NK-92 (cell line): ENCODE results near the gene GLTP.
"Not testable (repeated sequence)": the region's sequence is repeated elsewhere in the genome, so short reads cannot be mapped to it uniquely, and the experiment has no call there.

ENCODE experiments used
- DNase-seq: peaks from one replicate; lab custom pipeline; 2025; ENCODE audit not compliant: unreplicated experiment; lab: John Stamatoyannopoulos, UW

GLTP gene

DNA sequence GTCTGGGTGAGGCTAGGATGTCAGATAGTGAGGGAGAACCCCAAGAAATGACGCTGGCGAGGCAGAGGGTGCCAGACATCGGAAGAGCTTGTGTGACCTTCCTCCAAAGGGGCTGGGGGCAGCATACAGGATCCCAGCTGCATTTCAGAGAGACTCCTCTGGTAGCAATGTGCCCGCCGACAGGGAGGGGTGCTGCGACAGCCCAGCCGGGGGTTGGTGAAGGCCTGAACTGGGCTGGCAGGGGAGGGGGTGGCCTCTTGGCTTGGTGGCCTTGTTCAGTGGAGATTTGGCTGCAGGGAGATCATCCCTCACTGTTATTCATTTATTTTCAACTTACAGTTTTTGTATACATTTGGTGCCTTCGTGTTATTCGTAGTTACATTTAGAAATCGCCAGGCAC lies 25.0 kb upstream of the GLTP start:
- no peak for DNase-seq

DNA sequence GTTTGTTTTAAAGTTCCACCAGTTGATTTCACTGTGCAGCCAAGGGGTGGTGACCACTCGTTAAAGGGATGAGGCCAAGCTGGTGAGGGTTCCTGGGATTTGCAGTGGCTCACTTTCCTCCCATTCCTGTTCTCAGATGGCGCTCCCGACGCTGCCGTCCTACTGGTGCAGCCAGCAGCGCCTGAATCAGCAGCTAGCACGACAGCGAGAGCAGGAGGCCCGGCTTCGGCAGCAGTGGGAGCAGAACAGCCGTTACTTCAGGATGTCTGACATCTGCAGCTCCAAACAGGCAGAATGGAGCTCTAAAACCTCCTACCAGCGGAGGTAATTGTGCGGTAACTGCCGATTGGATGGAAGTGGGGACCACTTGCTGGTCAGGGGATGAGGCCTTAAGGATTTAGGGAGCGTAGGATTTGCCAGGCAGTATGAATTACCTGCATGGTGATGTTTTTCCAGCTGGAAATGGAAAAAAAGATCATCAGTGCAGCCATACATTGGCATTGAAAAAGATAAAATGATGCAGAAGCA lies 22.6 kb upstream of the GLTP start:
- no peak for DNase-seq

DNA sequence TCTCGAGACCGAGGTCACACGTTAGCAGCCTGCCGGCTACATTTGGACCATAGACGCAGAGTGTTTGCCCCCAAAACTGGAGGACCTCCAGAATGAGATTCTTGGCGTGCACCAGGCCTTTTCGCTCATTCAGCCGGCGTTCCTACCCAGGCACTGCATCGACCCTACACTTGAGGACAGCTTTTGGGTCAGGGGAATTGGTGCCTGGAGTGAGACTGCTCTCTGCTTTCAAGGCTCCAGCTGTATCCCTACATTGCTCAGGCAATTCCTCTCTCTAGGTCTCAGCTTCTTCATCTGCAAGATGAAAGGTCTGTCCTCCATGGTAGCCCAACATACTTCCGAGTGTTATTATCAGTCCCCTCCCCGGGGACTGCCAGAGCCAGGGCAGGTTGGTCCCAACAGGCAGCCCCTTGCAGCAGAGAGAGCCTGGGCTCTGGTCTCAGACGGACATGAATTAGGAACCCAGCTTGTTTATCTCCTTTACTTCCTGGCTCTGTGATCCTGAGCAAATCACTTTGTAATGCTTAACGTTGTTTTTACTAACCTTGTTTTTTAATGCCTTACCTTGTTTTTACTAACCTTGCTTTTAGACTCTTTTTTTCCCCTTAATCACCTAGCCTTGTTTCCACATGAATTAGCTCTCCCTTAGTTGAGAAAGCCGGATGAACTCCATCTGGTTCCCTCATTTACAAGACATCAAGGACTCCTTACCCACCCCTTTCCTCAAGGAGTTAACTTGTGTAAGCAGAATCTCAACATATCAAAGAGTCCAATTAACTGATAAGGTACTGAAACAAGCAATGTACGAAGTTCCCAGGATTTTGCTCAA lies 20.6 kb upstream of the GLTP start:
- no peak for DNase-seq

DNA sequence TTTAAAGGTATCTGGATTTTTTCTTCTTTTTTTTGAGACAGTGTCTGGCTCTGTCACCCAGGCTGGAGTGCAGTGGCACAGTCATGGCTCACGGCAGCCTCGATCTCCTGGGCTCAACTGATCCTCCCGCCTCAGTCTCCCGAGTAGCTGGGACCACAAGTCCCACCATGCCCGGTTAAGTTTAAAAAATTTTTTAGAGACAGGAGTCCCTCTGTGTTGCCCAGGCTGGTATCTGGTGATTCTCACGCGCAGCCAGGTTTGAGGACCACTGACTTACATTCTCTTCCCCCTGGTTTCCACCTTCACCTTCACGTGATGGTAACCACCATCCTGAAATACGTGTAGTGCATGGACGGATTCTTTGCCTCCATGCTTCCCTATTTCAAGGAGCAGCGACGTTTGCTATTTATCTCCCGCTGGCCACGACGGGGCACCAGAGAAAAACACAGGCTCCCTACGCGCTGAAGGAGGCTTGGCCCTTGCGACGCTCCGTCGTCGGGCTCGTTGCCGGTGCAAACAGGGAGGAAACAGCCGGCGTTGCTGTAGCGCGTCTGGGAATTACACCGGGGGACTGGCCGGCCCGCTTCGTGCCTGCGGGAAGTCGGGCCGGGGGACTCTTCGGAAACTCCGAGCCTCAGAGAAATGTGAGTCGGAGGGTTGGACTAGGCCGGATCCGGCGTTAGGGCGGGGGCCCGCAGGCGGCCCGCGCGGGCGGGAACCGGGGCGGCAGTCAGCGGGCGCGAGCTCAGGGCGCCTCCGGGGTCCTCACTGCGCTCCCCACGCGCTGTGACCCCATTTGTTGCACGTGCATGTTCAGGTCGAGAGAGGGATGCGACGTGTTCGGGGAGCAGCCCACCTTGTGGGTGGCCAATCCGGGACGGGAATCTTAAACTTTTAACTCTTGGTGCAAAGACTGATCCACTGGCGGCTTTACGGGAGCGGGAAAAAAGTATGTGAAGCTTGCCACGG lies 19.7 kb upstream of the GLTP start, which contains the start of gene TCHP:
TSS of gene TCHP (plus strand) at position 492 of the 969 bp plus-strand sequence. CDS start 2,753 bp downstream, outside the sequence.
- DNase-seq: no peak

DNA sequence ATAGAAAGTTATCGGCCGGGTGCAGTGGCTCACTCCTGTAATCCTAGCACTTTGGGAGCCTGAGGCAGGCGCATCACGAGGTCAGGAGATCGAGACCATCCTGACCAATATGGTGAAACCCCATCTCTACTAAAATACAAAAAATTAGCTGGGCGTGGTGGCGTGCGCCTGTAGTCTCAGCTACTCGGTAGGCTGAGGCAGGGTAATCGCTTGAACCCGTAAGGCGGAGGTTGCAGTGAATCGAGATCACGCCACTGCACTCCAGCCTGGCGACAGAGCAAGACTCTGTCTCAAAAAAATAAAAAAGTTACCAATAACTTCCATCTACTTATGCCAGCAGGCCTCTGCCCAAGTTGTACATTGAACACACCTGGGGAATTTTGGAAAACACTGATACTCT lies 19.0 kb upstream of the GLTP start:
- not testable (repeated sequence) for DNase-seq

DNA sequence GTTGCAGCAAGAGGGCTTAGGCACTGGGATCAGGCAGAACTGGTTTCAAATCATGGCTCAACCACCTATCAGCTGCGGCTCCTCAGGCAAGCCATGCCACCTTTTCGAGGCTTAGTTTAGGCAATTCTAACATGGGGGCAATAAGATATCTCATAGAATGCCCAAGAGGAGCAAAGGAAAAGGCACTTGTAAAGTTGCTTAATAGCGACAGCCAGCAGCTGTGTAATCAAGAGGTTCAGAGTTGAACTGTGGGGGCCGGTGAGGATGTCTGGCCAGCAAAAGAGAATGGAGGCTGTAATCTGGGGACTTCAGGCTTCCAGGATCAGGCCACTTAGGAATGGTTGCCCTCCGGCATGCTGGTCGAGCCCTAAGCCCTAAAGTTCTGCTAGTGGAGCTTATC lies 16.7 kb upstream of the GLTP start:
- no peak for DNase-seq

DNA sequence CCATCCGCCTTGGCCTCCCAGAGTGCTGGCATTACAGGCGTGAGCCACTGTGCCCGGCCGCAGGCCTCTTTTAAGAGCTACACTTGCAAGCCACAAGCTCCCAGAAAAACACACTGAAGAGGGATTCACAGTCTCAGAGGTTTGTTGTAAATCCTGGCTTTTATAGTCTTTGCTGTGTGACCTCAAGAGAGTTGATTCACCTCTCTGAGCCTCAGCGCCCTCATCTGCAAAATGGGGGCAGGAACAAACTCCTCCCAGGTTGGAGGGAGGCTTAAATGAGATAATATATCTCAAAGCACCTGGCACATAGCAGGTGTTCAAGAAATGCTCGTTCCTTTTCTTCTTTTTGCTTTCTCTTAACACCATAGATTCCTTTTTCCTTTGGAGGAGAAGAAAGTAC lies 15.8 kb upstream of the GLTP start:
- no peak for DNase-seq

DNA sequence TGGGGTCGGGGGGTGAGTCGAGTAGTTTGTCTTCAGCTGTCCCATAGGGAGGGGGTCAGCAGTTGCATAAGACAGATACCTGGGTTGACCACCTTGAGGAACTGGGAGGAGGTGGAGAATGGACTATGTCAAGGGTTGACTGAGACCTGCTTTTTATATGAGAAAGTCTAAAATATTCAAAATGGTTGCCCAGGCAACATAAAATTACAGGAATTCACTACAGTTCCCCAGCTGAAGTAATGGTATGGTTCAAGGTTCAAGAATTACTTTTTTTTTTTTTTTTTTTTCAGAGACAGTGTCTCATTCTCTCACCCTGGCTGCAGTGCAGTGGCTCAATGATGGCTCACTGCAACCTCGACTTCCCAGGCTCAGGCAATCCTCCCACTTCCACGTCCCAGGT lies 14.6 kb upstream of the GLTP start:
- no peak for DNase-seq

DNA sequence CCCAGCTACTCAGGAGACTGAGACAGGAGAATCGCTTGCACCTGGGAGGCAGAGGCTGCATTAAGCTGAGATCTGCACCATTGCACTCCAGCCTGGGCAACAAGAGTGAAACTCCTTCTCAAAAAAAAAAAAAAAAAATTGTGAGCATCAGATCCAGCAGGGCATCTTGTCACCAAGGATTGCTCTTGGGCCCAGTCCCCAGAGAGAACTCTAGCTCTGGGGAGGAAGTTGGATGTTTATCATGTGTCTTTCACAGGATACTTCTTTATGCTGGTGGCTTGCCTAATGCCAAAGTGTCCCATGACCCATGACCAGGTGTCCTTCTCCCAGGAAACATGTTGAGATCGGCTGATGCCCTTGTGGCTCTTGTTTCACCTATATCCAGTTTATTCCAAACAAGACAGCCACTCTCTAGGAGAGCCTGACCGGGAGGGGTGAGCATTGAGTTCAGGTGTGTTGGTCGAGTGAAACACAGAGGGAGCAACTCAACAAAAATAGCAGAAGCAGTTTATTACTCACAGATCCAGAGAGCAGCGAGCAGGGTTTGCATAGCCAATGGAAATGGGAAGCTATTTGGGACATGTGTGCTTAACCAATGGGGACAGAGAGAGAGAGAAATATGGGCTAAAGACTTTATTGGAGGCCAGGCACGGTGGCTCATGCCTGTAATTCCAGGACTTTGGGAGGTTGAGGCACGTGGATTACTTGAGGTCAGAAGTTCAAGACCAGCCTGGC lies 13.1 kb upstream of the GLTP start:
- no peak for DNase-seq

DNA sequence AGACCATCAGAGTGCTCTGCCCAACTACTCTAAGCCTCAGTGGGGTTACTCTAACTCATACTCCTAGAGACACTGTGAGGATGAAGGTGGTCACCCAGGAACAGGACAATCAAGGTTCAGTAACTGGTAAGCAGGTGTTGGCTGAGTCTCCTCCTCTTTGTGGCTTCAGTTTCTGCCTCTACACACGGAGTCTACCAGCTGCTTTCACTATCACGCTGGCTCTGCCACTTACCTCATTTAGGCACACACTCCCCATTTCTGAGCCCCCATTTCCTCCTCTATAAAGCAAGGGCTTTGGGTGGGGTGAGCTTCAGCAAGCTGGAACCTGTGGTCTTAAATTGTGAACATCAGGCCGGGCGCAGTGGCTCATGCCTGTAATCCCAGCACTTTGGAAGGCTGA lies 12.4 kb upstream of the GLTP start:
- DNase-seq: no peak

DNA sequence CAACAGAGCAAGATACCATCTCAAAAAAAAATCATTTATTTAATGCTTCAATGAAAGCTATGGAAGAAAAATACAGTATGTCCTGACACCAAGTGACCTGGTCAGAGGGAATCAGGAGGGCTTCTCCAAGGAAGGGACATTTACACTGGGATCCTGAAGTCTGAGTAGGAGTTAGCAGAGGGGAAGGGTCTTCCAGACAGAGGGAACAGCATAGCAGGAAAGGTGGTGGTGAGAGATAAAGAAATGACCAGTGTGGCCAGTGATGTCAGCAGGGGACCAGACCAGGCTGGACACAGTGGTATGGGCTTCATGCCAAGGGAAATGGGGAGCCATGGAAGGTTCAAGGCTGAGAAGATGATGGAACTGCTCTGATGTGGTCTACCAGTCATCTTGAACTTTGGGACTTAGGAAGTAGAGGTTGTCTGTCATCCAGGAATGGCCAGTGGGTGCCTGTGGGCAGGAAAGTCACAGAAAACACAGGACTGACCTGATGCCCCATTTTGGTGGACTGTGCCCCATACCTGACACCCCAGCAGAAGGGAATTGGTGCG lies 11.9 kb upstream of the GLTP start:
- no peak for DNase-seq

DNA sequence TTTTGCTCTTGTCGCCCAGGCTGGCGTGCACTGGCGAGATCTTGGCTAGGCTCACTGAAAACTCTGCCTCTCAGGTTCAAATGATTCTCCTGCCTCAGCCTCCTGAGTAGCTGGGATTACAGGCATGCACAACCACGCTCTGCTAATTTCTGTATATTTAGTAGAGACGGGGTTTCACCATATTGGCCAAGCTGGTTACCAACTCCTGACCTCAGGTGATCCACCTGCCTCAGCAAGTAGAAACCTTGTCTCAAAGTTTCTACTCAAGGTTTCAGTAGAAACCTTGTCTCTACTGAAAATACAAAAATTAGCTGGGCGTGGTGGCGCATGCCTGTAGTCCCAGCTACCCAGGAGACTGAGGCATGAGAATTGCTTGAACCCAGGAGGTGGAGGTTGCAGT lies 11.4 kb upstream of the GLTP start:
- DNase-seq: not testable (repeated sequence)

DNA sequence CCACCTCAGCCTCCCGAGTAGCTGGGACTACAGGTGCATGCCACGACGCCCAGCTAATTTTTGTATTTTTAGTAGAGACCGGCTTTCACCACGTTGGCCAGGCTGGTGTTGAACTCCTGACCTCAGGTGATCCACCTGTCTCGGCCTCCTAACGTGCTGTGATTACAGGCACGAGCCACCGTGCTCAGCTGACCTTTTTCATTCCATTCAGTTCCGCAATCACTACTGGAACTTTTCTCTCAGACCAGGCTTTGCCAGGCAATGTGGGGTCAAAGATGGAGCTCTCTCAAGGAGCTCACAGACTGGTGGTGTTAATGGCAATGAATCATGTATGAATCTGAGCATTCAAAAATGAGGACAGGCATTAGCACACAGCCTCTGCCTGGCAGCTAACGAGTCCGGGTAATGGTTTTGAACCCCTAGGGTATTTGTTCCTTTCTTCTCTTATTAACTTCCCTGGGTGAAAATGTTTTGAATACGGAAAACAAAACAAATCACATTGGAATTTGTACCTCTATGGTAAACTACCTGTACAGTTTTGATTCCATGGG lies 10.4 kb upstream of the GLTP start:
- no peak for DNase-seq

DNA sequence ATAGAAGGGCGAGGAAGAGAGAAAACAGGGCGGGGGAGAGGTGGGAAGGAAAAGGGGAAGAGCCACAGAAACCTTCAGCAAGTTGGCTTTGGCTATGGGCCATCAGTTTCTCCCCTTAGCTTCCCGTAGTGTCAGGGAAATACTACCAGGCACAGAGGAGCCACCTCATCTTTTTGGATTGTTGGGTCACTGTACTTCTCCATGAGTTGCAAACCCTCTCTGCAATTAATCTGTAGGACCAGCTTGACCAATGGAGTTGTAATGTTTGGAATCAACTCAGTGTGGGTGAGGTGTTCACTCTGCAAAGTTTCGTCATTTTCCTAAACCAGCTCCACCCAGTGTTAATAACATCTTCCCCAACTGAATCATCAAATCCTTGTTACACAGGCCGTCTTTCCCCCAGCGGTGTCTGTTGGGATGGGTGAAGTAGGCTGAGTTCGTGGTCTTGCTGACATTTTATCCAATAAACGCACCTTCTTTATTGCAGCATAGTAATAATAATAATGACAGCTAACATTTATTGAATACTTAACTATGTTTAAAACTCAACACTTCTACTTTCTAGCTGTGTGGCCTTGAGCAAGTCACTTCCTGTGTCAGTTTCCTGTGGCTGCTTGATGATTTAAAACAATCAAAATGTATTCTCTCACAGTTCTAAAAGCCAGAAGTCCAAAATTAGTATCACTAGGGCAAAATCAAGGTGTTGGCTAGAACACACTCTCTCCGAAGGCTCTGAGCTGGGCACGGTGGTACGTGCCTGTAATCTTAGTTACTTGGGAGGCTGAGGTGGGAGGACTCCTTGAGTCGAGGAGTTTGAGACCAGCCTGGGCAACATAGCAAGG lies 8.1 kb upstream of the GLTP start:
- no peak for DNase-seq

DNA sequence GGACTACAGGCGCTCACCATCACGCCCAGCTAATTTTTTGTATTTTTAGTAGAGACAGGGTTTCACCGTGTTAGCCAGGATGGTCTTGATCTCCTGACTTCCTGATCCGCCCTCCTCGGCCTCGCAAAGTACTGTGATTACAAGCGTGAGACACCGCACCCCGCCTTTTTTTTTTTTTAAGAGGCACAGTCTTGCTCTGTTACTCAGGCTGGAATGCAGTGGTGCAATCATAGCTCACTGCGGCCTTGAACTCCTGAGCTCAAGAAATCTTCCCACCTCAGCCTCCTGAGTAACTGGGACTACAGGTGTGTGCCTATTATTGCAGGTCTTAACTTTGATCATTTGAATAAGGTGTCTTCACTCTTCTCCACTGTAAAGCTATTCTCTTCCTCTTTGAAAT lies 5.3 kb upstream of the GLTP start:
- no peak for DNase-seq

DNA sequence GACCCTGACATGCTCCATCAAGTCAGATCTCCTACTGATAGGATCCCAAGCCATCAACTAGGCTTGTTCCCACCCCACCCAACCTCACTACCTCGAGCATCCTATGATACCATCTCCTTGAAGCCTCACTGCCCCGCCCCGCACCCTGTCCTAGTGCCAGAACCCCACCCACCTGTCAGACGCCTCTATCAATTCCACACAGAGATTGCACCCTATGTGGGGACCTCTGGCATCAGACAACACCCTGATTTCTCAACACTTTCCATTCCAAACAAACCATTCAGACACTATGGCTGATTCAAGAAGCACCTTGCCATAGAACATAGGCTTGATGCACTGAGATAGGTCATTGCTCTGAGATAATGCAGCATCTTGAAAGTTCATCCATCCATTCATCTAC lies 3.1 kb upstream of the GLTP start:
- DNase-seq: no peak

DNA sequence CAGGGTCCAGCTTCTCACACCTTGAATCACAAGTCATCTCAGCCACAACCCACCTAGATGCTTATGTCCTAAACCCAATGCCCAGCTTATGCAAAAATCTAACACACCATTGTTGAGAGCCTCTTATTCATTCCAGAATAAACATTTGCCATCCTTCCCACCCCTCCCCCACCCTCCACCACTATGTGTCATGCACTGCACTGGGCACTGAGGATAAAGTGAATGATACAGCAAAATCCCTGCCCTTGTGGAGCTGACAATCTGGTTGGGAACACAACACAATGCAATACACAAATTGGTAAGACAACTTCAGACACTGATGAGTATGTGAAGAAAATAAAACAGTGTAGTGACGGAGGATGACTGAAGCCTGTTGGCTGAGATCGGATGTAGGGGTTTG lies 1.4 kb upstream of the GLTP start:
- no peak for DNase-seq

DNA sequence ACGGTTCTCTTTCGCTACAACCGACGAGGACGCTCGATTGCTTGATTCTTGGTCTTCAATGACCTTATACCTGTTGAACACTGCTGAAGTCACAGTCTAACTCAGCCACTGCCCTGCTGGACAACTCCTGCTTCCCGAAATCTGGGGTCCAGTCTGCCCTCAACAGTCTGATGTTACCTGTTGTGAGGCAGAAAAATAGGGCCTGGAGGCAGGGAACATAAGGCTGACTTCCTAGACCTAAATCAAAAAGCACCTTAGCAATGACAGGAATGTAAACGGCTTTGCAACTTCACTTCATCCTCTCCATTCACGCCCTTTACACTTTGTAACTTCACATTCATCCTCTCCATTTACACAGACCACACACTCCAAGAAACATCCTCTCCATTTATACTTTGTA lies 597 bp upstream of the GLTP start:
- no peak for DNase-seq

DNA sequence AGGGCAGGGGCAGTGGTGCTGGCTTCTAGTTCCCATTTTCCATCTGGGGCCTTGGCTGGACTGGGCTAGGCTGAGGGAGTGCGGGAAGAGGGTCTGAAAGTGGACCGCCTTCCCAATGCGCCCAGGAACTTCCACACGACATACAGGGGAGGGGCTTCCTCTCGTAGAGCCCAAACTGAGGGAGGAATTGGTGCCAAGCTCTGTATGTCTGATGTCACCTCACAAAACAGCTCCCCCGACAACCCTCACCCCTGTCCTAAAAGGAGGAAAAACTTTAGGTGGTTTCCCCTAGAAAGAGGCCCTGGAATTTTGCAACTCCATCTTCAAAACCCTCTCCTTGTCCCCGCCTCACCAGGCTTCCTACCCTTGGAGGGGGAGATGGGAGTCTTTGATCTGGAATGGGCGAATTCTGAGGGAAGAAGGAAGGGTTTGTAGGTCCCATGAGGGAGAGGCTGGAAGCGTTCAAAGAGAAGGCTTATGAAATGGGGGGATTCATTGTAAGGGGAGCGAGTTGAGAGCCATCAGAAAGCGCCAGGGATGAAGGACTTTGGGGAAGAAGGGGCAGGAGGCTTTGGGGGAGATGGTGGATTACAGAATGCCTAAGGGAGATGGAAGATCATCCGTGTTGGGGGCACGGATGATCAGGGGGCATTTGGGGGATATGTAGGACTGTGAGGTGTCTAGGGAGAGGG lies 844 bp downstream of the GLTP start:
- DNase-seq: no peak
